Sigmoid colon (tissue), 4 donors: ENCODE results near the gene MGAT5.

Source experiments
- POLR2A ChIP-seq, 2 donors: fragments of 450-650 bp; IDR thresholded peaks; one replicate each; pipeline ENCODE4 v1.6.1; 2016; ENCODE audit warnings: antibody characterized with exemption in 2 of 2, mild to moderate bottlenecking in 2 of 2, moderate library complexity in 2 of 2
- POLR2AphosphoS5 ChIP-seq, 4 donors: sonication (generic); formaldehyde crosslinking; IDR thresholded peaks; one replicate each; pipeline ENCODE4 v1.6.1; 2017; ENCODE audit warnings: antibody characterized with exemption in 4 of 4
- TF ChIP-seq, protein P1 (sequence below), 4 experiments: fragments of 450-650 bp in 3 of 4; fragments of 200-600 bp in 1 of 4; IDR thresholded peaks; one replicate each; pipeline ENCODE4 v1.5.1; 2016 to 2019; ENCODE audit warnings: antibody characterized with exemption in 4 of 4, mild to moderate bottlenecking in 3 of 4, moderate library complexity in 2 of 4

DNA sequence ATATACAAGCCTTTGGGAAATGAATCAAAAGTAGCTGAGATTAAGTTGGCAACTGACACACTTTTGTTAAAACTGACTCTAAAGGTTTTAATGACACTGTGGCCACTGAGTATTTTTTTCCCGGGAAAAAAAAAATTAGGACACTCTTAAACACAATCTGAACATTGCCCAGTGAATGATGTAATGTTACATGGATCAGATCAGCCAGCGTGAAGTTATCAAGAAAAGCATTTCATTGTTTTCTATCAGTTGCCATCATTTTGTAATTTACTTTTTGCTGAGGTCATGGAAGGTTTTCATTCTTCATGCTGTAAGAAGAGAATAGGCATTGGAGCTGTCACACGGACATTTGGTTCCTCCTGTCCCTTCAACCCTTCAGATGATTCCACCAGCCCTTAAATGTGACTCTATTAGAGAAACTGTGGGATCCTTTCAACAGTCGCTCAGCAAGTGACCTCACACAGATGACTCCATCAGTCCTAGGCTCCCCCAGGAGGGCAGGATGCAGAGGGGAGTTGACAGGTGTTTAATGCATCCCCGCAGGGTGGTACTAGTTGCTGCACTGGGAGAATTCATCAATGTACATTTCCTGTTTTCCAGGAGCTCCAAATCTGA, 164.2 kb downstream of the MGAT5 start:
- TF ChIP-seq POLR2AphosphoS5 (IDR thresholded peaks at IDR 0.05) (no peak), POLR2A (IDR thresholded peaks at IDR 0.05) (no peak)
- TF ChIP-seq, protein P1, sequence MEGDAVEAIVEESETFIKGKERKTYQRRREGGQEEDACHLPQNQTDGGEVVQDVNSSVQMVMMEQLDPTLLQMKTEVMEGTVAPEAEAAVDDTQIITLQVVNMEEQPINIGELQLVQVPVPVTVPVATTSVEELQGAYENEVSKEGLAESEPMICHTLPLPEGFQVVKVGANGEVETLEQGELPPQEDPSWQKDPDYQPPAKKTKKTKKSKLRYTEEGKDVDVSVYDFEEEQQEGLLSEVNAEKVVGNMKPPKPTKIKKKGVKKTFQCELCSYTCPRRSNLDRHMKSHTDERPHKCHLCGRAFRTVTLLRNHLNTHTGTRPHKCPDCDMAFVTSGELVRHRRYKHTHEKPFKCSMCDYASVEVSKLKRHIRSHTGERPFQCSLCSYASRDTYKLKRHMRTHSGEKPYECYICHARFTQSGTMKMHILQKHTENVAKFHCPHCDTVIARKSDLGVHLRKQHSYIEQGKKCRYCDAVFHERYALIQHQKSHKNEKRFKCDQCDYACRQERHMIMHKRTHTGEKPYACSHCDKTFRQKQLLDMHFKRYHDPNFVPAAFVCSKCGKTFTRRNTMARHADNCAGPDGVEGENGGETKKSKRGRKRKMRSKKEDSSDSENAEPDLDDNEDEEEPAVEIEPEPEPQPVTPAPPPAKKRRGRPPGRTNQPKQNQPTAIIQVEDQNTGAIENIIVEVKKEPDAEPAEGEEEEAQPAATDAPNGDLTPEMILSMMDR (IDR thresholded peaks at IDR 0.05): no peak
